ENCODE results near the gene AIPL1. TPM values are rescaled to one million over a fixed set of nuclear protein-coding genes. Genes with fewer than 3 reads are reported as not detected.

AIPL1 gene
- total and polyA plus RNA-seq, 2 of the 13 experiments (the other 11 are each of a cell fraction or from before 2014, with no cell fraction given), result not detected

DNA sequence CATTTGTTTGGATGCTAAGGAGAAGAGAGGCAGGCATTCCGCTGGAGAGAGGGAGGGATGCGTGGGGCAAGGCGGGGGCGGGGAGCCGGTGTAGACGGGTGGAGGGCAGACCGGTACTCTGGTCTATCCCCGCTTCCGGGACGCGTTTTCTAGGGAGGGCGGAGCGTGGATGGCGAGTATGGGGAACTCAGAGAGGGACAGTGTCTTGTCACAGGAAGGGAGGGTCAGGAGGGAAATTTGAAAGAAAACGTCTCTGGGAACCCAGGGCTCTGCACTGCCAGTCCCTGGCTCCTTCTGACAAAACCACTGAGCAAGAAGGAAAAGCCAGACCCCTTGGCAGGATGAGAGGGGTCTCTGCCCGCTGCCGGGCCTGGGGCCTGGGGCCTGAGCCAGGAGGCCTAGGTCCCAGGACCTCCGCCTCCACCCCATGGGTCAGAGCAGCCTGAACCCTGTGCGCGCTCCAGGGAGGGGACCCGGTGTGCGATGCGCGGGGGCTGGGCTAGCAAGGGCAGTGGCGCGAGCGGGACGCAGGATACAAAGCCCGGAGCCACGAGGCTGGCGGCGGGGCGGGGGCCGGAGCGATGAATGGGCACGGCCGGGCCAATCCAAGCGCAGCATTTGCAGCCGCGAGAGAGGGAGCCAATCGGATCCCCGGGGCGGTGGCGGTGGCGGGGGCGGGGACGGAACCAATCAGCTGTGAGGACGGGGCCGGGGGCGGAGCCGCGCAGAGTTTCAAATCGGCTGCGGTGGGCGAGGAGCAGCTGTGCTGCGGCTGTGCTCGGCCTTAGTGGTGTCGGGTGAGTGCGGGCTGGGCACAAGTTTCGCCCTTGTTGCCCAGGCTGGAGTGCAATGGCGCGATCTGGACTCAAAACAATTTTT, 9.0 kb upstream of the AIPL1 start, which contains the start of gene PIMREG (continued):
- TF ChIP-seq POLR2A (IDR thresholded peaks at IDR 0.05; ENCODE audit: insufficient read depth in 1 of 2, low read depth in 2 of 2, low read length in 2 of 2) (peak; percentile 59 to 63), ZNF468 (CRISPR knock-in tag; IDR thresholded peaks at IDR 0.05) (no peak), CBX1 (IDR thresholded peaks at IDR 0.05; ENCODE audit: low read depth) (no peak), PCBP1 (IDR thresholded peaks at IDR 0.05; ENCODE audit: borderline replicate concordance, low read depth, low read length) (no peak), ZNF773 (CRISPR knock-in tag; IDR thresholded peaks at IDR 0.05; ENCODE audit: borderline replicate concordance) (0 out of 2 replicates have a peak, but pooled peaks have one; percentile 78), NFE2L1 (CRISPR knock-in tag; IDR thresholded peaks at IDR 0.05; ENCODE audit: borderline replicate concordance) (no peak), ZNF607 (CRISPR knock-in tag; IDR thresholded peaks at IDR 0.05; ENCODE audit: borderline replicate concordance) (peak; percentile 91), REL (CRISPR knock-in tag; conservative IDR thresholded peaks at IDR 0.05) (peak; percentile 92), ZFX (CRISPR knock-in tag; IDR thresholded peaks at IDR 0.05; ENCODE audit: low read depth) (peak; percentile 88), ZNF33B (CRISPR knock-in tag; IDR thresholded peaks at IDR 0.05) (0 out of 2 replicates have a peak, but pooled peaks have one; percentile 75), PPARG (CRISPR knock-in tag; conservative IDR thresholded peaks at IDR 0.05) (peak; percentile 44), HNRNPLL (IDR thresholded peaks at IDR 0.05; ENCODE audit: low read depth, low read length, poor library complexity, severe bottlenecking) (peak; percentile 69), YY1 (IDR thresholded peaks at IDR 0.05; ENCODE audit: insufficient read depth, insufficient replicate concordance, low read depth, low read length) (peak; percentile 19), ZNF382 (CRISPR knock-in tag; IDR thresholded peaks at IDR 0.05; ENCODE audit: borderline replicate concordance) (no peak), MIER2 (CRISPR knock-in tag; IDR thresholded peaks at IDR 0.05) (0 out of 2 replicates have a peak, but pooled peaks have one; percentile 14), PHF20 (CRISPR knock-in tag; IDR thresholded peaks at IDR 0.05) (peak; percentile 69), MAFF (IDR thresholded peaks at IDR 0.05; ENCODE audit: low read depth, low read length) (no peak), NFYC (CRISPR knock-in tag; IDR thresholded peaks at IDR 0.05) (peak; percentile 87), ZNF24 (IDR thresholded peaks at IDR 0.05) (no peak), HIVEP1 (CRISPR knock-in tag; IDR thresholded peaks at IDR 0.05) (0 out of 2 replicates have a peak, but pooled peaks have one; percentile 20), GTF3A (CRISPR knock-in tag; conservative IDR thresholded peaks at IDR 0.05) (no peak), SAFB2 (CRISPR knock-in tag; IDR thresholded peaks at IDR 0.05; ENCODE audit: borderline replicate concordance, low read depth) (peak; percentile 82), POLR2AphosphoS2 (IDR thresholded peaks at IDR 0.05; ENCODE audit: low read depth, low read length) (no peak), NFYB (CRISPR knock-in tag; IDR thresholded peaks at IDR 0.05) (peak; percentile 84), ZNF709 (CRISPR knock-in tag; IDR thresholded peaks at IDR 0.05) (peak; percentile 91), ADNP (CRISPR knock-in tag; IDR thresholded peaks at IDR 0.05) (no peak)
- TF ChIP-seq, protein P1, sequence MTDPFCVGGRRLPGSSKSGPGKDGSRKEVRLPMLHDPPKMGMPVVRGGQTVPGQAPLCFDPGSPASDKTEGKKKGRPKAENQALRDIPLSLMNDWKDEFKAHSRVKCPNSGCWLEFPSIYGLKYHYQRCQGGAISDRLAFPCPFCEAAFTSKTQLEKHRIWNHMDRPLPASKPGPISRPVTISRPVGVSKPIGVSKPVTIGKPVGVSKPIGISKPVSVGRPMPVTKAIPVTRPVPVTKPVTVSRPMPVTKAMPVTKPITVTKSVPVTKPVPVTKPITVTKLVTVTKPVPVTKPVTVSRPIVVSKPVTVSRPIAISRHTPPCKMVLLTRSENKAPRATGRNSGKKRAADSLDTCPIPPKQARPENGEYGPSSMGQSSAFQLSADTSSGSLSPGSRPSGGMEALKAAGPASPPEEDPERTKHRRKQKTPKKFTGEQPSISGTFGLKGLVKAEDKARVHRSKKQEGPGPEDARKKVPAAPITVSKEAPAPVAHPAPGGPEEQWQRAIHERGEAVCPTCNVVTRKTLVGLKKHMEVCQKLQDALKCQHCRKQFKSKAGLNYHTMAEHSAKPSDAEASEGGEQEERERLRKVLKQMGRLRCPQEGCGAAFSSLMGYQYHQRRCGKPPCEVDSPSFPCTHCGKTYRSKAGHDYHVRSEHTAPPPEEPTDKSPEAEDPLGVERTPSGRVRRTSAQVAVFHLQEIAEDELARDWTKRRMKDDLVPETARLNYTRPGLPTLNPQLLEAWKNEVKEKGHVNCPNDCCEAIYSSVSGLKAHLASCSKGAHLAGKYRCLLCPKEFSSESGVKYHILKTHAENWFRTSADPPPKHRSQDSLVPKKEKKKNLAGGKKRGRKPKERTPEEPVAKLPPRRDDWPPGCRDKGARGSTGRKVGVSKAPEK (CRISPR knock-in tag; IDR thresholded peaks at IDR 0.05; ENCODE audit: borderline replicate concordance), result no peak
- TF ChIP-seq, protein P2, sequence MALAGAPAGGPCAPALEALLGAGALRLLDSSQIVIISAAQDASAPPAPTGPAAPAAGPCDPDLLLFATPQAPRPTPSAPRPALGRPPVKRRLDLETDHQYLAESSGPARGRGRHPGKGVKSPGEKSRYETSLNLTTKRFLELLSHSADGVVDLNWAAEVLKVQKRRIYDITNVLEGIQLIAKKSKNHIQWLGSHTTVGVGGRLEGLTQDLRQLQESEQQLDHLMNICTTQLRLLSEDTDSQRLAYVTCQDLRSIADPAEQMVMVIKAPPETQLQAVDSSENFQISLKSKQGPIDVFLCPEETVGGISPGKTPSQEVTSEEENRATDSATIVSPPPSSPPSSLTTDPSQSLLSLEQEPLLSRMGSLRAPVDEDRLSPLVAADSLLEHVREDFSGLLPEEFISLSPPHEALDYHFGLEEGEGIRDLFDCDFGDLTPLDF (CRISPR knock-in tag; IDR thresholded peaks at IDR 0.05), result peak; percentile 69; the same call in 1 of the 2 replicates
